ENCODE results near the gene KSR2.

KSR2 gene

DNA sequence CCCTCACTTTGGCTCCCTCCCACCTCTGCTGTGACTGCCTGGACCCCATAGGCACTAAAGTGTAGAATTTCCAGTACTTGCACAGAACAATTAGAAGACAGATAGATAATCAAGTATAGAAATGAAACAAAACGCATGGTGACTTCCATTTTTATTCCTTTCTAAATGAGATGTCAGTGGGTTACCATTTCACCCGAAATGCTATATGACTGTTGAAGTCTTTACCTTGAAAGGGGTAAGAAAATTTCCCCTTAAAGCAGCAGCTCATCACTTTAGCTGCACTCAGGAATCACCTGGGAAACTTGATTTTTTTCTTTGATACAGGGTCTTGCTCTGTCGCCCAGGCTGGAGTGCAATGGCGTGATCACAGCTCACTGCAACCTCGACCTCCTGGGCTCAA lies 12.5 kb upstream of the KSR2 start:
- Mint-ChIP-seq H3K9me3 (ENCODE audit: low read depth) (no peaks in the 10 kb centered on the region), H3K4me3 (no peak overlapping the region), H3K4me1 (ENCODE audit: low read depth) (no peaks in the 10 kb centered on the region), H3K36me3 (no peaks in the 10 kb centered on the region), H3K27ac (no peak overlapping the region), H3K27me3 (peaks cover 13% of the 10 kb centered on the region)

DNA sequence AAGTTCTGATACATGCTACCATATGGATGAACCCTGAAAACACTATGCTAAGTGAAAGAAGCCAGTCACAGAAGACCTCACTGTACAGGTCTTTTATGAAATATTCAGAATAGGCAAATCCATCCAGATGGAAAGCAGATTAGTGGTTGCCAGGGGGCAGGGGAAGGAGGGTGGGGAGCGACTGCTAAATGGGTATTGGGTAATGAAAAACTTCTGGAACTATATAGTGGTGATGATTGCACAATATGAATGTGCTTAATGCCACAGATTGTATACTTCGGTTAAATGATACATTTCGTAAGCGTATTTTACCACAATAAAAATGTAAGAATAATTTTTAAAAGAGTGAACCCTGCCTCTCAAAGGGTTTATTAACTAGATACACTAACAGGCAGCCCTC lies 11.8 kb upstream of the KSR2 start:
- Mint-ChIP-seq H3K4me1 (ENCODE audit: low read depth) (no peaks in the 10 kb centered on the region), H3K9me3 (ENCODE audit: low read depth) (no peaks in the 10 kb centered on the region), H3K4me3 (no peak overlapping the region), H3K27me3 (peaks cover 13% of the 10 kb centered on the region), H3K27ac (no peak overlapping the region), H3K36me3 (no peaks in the 10 kb centered on the region)

DNA sequence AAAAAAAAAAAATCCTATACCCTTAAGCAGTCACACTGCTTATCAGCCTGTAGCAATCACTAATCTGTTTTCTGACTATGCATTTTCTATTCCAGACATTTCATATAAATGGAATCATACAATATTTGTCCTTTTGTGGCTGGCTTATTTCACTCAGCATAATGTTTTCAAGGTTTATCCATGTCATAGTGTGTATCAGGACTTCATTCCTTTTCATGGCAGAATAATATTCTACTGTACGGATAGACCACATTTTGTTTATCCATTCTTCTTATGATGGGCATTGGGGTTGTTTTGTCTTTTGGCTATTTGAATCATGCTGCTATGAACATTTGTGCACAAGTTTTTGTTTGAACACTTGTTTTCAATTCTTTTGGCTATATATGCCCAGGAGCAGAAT lies 8.6 kb upstream of the KSR2 start:
- Mint-ChIP-seq H3K4me1 (ENCODE audit: low read depth) (no peaks in the 10 kb centered on the region), H3K9me3 (ENCODE audit: low read depth) (no peaks in the 10 kb centered on the region), H3K27ac (no peak overlapping the region), H3K4me3 (no peak overlapping the region), H3K27me3 (peaks cover 22% of the 10 kb centered on the region), H3K36me3 (no peaks in the 10 kb centered on the region)

DNA sequence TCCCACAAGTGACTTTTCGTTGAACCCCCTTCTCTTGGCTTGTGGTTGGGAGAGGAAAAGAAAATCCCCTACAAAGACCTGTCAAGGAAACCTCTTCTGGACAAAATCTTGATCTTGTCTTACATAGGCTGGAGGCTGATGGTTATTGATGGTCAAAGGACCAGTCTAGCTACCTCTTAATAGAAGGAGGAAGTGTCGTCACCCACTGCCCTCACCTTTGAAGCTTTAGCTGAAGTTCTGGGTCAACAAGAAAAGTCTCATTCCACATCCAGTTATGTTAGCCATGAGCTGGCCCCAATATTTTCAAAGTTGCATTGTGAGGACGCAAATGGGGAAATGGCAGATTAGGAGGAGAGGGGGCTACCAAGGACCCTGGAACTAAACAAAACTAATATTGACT lies 6.2 kb upstream of the KSR2 start:
- Mint-ChIP-seq H3K4me1 (ENCODE audit: low read depth) (no peaks in the 10 kb centered on the region), H3K9me3 (ENCODE audit: low read depth) (peaks cover 7% of the 10 kb centered on the region), H3K27ac (no peak overlapping the region), H3K4me3 (no peak overlapping the region), H3K27me3 (peaks cover 30% of the 10 kb centered on the region), H3K36me3 (peaks cover 3% of the 10 kb centered on the region)

DNA sequence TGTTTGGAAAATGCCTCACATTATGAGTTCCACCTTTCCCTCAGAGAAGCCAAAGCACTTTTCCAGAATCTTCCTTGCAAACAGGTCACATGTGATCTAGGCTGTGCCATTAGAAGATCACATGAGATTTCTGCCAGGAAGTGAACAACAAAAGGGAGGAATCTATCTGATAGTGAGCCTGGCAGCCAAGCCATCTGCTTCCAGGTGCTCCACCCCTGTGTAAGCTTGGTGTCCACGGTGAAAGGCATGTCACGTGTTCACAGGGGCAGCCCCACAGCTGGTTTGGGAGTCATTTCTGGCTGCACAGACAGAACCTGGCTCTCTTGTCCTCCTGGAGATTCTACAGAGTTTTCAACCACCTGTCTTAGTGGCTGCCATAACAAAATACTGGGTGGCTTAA lies 3.5 kb upstream of the KSR2 start:
- Mint-ChIP-seq H3K27ac (no peak overlapping the region), H3K4me1 (ENCODE audit: low read depth) (peaks cover 8% of the 10 kb centered on the region), H3K4me3 (no peak overlapping the region), H3K9me3 (ENCODE audit: low read depth) (peaks cover 7% of the 10 kb centered on the region), H3K36me3 (peaks cover 3% of the 10 kb centered on the region), H3K27me3 (peaks cover 30% of the 10 kb centered on the region)

DNA sequence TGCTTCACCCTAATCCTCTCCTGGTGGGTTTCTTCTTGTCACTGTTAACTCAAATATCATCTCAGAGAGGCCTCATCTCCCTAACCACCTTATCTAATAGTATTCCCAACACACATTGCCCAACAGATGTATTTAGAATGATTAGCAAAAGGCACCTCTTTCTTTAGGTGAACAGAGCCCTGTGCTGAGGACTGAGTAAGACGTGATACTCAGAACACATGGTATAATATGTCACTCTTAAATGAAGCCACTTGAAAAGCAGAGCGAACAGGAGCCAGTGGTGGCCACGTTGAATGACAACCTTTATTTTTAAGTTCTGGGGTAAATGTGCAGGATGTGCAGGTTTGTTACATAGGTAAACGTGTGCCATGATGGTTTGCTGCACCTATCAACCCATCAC lies 1.5 kb upstream of the KSR2 start:
- Mint-ChIP-seq H3K27ac (no peak overlapping the region), H3K4me3 (peak overlapping the region; percentile 51), H3K36me3 (peaks cover 3% of the 10 kb centered on the region), H3K9me3 (ENCODE audit: low read depth) (peaks cover 7% of the 10 kb centered on the region), H3K4me1 (ENCODE audit: low read depth) (peaks cover 9% of the 10 kb centered on the region), H3K27me3 (peaks cover 43% of the 10 kb centered on the region)

DNA sequence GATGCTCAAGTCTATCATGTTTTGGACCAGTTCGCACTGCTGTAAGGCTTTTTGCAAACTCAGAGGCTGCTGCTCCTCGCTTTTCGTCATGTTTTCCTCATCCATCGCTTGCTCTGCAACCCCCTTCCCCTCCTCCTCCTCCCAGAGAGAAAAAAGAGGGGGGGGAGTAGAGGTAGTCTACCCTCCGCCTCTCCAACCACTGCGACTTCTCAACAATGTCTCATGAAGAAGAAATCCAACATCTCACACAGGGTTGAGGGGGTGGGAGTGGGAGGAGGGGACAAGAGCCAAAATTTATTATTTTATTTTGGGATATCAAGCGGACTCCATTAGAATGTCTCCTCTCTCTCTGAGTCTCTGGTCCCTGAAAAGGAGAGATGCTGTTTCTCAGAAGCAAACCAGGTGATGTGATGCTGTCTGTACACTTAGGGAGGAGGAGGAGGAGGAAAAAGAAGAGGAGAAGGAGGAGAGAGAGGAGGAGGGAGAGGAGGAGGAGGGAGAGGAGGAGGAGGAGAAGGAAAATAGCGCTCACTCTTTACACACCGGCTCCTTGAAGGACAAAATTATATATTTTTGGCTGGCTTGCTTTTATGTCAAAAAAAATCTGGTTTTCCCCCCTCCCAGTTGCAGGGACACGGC lies 520 bp downstream of the KSR2 start:
- Mint-ChIP-seq H3K4me1 (ENCODE audit: low read depth) (peaks cover 9% of the 10 kb centered on the region), H3K9me3 (ENCODE audit: low read depth) (peaks cover 7% of the 10 kb centered on the region), H3K4me3 (peak overlapping the region; percentile 78), H3K27me3 (peaks cover 44% of the 10 kb centered on the region), H3K36me3 (peaks cover 3% of the 10 kb centered on the region), H3K27ac (no peak overlapping the region)

DNA sequence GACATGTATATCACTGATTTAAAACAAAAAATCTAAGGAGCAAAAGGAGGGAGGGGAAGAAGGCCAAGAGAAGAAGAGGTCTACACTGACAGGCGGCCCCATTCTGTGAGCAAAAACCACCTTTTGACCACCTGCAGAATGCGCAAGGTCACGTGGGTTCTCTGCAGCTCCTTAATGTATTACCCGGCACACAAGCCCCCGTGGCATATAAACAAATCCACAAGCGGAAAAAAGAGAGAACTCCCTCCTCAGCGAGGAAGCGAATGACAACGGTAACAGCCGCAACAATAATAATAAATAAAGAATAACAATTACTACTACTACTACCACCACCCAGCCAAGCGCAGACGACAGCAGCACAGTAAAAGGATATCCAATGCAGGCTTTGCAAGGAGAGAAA lies 1.3 kb downstream of the KSR2 start:
- Mint-ChIP-seq H3K27ac (no peak overlapping the region), H3K9me3 (ENCODE audit: low read depth) (peaks cover 7% of the 10 kb centered on the region), H3K27me3 (peaks cover 41% of the 10 kb centered on the region), H3K36me3 (peaks cover 3% of the 10 kb centered on the region), H3K4me1 (ENCODE audit: low read depth) (peaks cover 9% of the 10 kb centered on the region), H3K4me3 (peak overlapping the region; percentile 27)

DNA sequence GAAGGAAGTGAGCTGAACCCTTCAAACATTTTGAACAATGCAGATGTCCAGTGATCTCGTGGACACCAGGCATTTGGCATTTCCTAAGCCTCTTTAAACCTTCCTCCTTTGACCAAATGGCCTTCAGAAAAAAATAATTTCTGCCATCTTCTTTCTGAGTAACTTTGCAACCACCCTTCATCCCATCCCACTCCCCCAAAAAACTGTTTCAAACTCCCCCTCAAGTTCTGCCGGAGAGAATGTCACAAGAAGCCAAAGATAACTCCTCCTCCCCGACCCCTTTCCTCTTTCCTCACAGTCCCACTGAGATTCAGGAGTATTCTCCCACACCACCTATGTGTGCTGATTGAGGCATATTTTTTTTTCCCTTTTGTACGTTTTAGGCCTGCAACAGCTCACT lies 1.7 kb downstream of the KSR2 start:
- H3K27ac Mint-ChIP-seq: no peak overlapping the region
- H3K9me3 Mint-ChIP-seq (ENCODE audit: low read depth): peaks cover 6% of the 10 kb centered on the region
- peaks cover 9% of the 10 kb centered on the region for H3K4me1 Mint-ChIP-seq (ENCODE audit: low read depth)
- peaks cover 3% of the 10 kb centered on the region for H3K36me3 Mint-ChIP-seq
- H3K4me3 Mint-ChIP-seq: peak overlapping the region; percentile 27
- H3K27me3 Mint-ChIP-seq: peaks cover 40% of the 10 kb centered on the region

DNA sequence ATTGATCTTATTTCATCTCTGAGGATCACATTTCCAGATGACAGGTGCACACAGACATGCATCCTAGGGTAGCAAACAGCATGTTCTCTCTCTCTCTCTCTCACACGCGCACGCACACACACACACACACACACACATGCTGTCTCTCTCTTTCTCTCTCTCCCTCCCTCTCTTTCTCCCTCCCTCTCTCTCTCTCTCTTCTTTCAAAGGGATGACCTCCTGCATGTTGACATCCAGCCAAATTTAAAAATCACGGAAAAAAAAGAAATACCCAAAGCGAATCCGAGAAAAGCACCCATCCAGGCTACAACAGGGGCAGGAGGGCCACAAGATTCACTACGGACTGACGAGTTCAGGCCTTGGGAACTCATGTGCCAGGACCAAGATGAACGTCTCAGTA lies 2.3 kb downstream of the KSR2 start:
- Mint-ChIP-seq H3K4me1 (ENCODE audit: low read depth) (peaks cover 9% of the 10 kb centered on the region), H3K36me3 (peaks cover 3% of the 10 kb centered on the region), H3K9me3 (ENCODE audit: low read depth) (peaks cover 3% of the 10 kb centered on the region), H3K27me3 (peaks cover 39% of the 10 kb centered on the region), H3K27ac (no peak overlapping the region), H3K4me3 (no peak overlapping the region)

DNA sequence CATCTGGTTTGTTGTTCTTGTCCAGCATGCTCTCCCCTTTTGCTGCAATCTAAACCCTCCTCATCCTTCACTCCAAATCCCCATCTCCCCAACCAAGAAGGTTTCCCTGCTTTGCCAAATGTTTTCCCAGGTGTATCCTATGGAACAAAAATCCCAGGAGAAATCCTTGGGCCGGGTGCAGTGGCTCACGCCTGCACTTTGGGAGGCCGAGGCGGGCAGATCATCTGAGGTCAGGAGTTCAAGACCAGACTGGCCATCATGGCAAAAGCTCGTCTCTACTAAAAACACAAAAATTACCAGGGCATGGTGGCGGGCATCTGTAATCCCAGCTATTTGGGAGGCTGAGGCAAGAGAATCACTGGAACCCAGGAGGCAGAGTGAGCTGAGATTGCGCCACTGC lies 5.0 kb downstream of the KSR2 start:
- H3K4me3 Mint-ChIP-seq: no peak overlapping the region
- H3K27ac Mint-ChIP-seq: no peak overlapping the region
- H3K36me3 Mint-ChIP-seq: no peaks in the 10 kb centered on the region
- peaks cover 7% of the 10 kb centered on the region for H3K4me1 Mint-ChIP-seq (ENCODE audit: low read depth)
- H3K9me3 Mint-ChIP-seq (ENCODE audit: low read depth): no peaks in the 10 kb centered on the region
- H3K27me3 Mint-ChIP-seq: peaks cover 39% of the 10 kb centered on the region

DNA sequence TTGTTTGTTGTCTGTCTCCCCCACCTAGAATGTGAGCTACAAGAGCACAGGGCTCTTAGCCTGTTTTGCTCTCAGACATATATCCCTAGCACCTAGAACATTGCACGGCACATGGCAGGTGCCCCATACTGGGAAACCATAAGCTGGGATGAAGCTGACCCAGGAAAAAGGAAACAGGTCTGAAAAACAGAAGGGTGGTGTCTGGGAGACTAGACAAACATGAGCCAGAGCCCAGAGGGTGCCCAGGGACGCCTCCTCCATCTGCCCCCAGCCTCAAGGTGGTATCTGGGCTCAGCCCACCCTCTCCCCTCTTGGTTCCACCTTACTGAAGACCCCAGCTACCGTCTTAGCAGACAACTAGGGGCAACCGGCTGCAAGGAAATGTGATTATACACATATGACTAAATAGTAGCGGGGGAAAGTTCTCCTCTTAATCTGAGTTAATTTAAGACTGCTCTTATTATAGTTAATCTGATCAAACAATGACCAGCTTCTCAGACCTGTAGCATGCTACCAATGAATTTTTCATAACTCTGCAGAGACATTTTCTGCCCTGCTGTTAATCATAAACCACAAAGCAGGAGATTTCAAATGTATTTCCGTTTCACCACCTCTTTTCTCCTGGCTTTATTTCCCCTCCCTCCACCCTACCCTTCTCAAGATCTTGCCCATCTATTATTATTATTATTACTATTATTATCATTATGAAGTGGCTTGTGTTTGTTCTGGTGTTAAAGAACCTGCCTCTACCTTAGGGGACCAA lies 31.9 kb downstream of the KSR2 start:
- Mint-ChIP-seq H3K27me3 (peaks cover 11% of the 10 kb centered on the region), H3K36me3 (no peaks in the 10 kb centered on the region), H3K9me3 (ENCODE audit: low read depth) (no peaks in the 10 kb centered on the region), H3K4me1 (ENCODE audit: low read depth) (no peaks in the 10 kb centered on the region), H3K27ac (no peak overlapping the region), H3K4me3 (no peak overlapping the region)

DNA sequence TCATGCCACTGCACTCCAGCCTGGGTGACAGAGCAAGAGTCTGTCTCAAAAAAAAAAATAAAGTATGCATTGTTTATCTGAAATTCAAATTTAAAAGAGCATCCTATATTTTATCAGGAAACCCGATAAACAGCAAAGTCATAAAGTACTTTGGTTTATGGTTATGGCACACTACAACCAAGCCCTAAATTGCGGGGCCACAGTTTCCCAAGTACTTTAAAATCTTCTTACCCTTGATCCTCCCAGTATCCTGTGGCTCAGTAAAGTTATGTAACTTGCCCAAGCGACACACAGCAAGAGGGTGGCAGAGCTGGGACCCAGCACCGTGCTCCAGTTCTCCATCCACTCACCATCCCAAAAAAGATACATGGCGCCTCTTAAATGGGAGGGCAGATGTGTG lies 35.2 kb downstream of the KSR2 start:
- Mint-ChIP-seq H3K27ac (no peak overlapping the region), H3K9me3 (ENCODE audit: low read depth) (peaks cover 4% of the 10 kb centered on the region), H3K36me3 (no peaks in the 10 kb centered on the region), H3K4me3 (no peak overlapping the region), H3K4me1 (ENCODE audit: low read depth) (no peaks in the 10 kb centered on the region), H3K27me3 (peaks cover 2% of the 10 kb centered on the region)

DNA sequence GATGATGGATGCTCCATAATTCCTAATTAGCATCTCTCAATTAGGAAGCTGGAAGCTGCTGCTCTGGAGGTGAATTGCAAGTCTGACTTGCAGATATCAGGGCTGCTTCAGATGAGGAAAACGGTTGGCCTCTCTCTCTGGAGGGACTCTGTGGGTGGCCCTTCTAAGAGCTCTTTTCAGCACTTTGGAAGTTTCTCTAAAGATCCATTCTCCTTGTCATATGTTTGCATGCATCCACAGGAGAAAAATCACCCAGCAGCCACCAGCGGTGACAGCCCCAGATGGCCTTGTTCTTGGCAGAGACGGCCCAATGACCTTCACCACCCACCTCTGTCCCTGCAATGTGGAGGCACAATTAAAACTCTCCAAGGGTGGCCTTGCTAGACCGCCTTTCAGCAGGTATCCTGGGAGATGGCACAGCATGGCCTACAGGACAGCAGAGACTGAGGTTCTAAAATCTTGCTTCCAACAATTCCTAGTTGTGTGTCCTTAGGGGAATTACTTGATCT lies 42.3 kb downstream of the KSR2 start:
- Mint-ChIP-seq H3K9me3 (ENCODE audit: low read depth) (peaks cover 3% of the 10 kb centered on the region), H3K4me1 (ENCODE audit: low read depth) (no peaks in the 10 kb centered on the region), H3K27ac (no peak overlapping the region), H3K27me3 (peaks cover 4% of the 10 kb centered on the region), H3K36me3 (no peaks in the 10 kb centered on the region), H3K4me3 (no peak overlapping the region)

DNA sequence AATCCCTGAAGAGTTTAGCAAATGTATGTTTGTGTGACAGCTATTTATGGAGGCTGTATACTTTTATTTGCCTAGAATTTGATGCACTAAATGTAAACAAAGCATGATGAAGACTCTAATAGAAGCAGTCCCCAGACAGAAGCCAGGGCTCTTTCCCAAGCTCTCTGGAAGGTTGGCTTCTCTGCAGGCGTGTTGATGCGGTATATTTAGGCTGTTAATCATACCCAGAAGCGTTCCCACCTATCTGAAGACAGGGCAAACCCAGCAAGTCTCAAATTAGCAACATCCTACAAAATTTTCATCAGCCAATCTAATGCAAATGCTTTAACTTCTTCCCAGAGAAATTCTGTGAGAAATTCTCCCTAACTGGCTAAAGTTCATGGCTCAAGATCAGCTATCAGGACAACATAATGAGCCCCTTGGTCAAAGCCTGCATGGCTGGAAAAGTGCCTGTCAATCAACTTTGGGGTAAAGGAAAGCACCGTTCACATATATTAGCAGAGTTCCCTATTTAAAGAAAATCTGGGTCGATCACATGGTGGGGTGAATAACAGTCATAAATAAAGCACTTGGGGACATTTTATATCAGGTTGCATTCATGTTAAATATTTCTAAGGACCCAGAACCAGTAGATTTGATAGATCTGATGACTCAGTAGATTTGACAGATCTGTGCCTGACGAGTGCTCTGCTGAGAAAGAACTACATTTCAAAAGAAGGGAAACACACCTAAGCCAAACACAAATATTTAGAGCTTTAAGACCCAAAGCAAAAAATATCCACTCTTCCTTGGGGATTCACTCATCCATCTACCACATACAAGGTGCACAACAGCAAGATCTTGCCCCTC lies 46.6 kb downstream of the KSR2 start:
- H3K9me3 Mint-ChIP-seq (ENCODE audit: low read depth): no peaks in the 10 kb centered on the region
- H3K4me1 Mint-ChIP-seq (ENCODE audit: low read depth): no peaks in the 10 kb centered on the region
- H3K27ac Mint-ChIP-seq: no peak overlapping the region
- peaks cover 3% of the 10 kb centered on the region for H3K36me3 Mint-ChIP-seq
- H3K27me3 Mint-ChIP-seq: peaks cover 9% of the 10 kb centered on the region
- no peak overlapping the region for H3K4me3 Mint-ChIP-seq
